GM23248 (cell line): ENCODE measurements around the gene KDM2A. TPM values are rescaled to one million over a fixed set of nuclear protein-coding genes. Genes with fewer than 3 reads are reported as not detected.

Experiments
- DNase-seq: peaks from one replicate; pipeline ENCODE4 v3.0.0-alpha.2; 2015
- H2AFZ ChIP-seq: fragments of 200-600 bp; sonication (generic); 2 replicates; pipeline ENCODE4 v1.6.1; 2016; ENCODE audit warnings: antibody characterized with exemption
- H3F3A ChIP-seq: fragments of 200-600 bp; sonication (generic); 2 replicates; pipeline ENCODE4 v1.6.1; 2016; ENCODE audit warnings: mild to moderate bottlenecking, antibody characterized with exemption, mixed run types; ENCODE audit not compliant: insufficient read depth
- H3K27ac ChIP-seq: fragments of 200-600 bp; sonication (generic); 2 replicates; pipeline ENCODE4 v1.5.1; 2016; ENCODE audit warnings: mild to moderate bottlenecking
- H3K27me3 ChIP-seq: fragments of 200-600 bp; sonication (generic); replicated peaks from 2 replicates; pipeline ENCODE4 v1.6.1; 2016; ENCODE audit warnings: mild to moderate bottlenecking; ENCODE audit not compliant: insufficient read depth
- H3K36me3 ChIP-seq: fragments of 200-600 bp; sonication (generic); 2 replicates; pipeline ENCODE4 v1.6.1; 2016; ENCODE audit warnings: low read depth, mild to moderate bottlenecking
- H3K4me1 ChIP-seq: fragments of 200-600 bp; sonication (generic); 2 replicates; pipeline ENCODE4 v1.6.1; 2016; ENCODE audit warnings: mild to moderate bottlenecking; ENCODE audit not compliant: insufficient read depth
- H3K4me2 ChIP-seq: fragments of 200-600 bp; sonication (generic); one replicate; pipeline ENCODE4 v1.6.1; 2016; ENCODE audit warnings: mild to moderate bottlenecking; ENCODE audit not compliant: unreplicated experiment
- H3K4me3 ChIP-seq: fragments of 200-600 bp; sonication (generic); 2 replicates; pipeline ENCODE4 v1.5.1; 2016; ENCODE audit warnings: mild to moderate bottlenecking
- H3K79me2 ChIP-seq: fragments of 200-600 bp; sonication (generic); 2 replicates; pipeline ENCODE4 v1.6.1; 2016; ENCODE audit warnings: mild to moderate bottlenecking; ENCODE audit not compliant: insufficient read depth
- H3K9ac ChIP-seq: fragments of 200-600 bp; sonication (generic); 2 replicates; pipeline ENCODE4 v1.6.1; 2016; ENCODE audit warnings: mild to moderate bottlenecking
- H3K9me2 ChIP-seq: fragments of 200-600 bp; sonication (generic); 2 replicates; pipeline ENCODE4 v1.6.1; 2016; ENCODE audit warnings: mixed run types, mild to moderate bottlenecking, moderate library complexity; ENCODE audit not compliant: insufficient read depth
- H3K9me3 ChIP-seq: fragments of 200-600 bp; sonication (generic); one replicate; pipeline ENCODE4 v1.6.1; 2017; ENCODE audit warnings: low read depth
- H4K20me1 ChIP-seq: fragments of 200-600 bp; sonication (generic); 2 replicates; pipeline ENCODE4 v1.6.0; 2016; ENCODE audit not compliant: insufficient read depth
- EZH2 ChIP-seq: fragments of 200-600 bp; sonication (generic); IDR thresholded peaks from 2 replicates; pipeline ENCODE4 v1.6.1; 2018; ENCODE audit warnings: antibody characterized with exemption, mild to moderate bottlenecking; ENCODE audit not compliant: insufficient read depth, poor library complexity, severe bottlenecking
- EZH2phosphoT487 ChIP-seq: fragments of 200-600 bp; sonication (generic); IDR thresholded peaks from 2 replicates; pipeline ENCODE4 v1.6.1; 2018; ENCODE audit warnings: antibody characterized with exemption, moderate library complexity, mild to moderate bottlenecking, low read depth; ENCODE audit not compliant: insufficient read depth
- WGBS, 2 experiments: methylation state at CpG; one replicate each; pipeline ENCODE4 v1.1.6; 2015 to 2017; ENCODE audit warnings: low lambda C conversion rate in 2 of 2, low coverage in 1 of 2; ENCODE audit errors: missing lambda C conversion rate in 2 of 2; 5-methylcytosine and 5-hydroxymethylcytosine counted together
- in situ Hi-C: fragments of 300-500 bp; cut with MboI; formaldehyde crosslinking; loops from 2 replicates; pipeline ENCODE4 v1.15.0; 2020
- polyA plus RNA-seq: library from polyadenylated mRNA; unstranded; fragments of >200 nt; fragmentation: Nextera tagmentation; extraction: Ambion mirVana; gene quantifications from 2 replicates; pipeline ENCODE4 v1.2.1, GENCODE V29; 2016
- total RNA-seq: library from RNA; depleted of rRNA; stranded (reverse); fragments of >200 nt; shearing (Covaris generic); gene quantifications from 2 replicates; pipeline ENCODE4 v1.2.3, GENCODE V29; 2014

The KDM2A gene
- total and polyA plus RNA-seq, 2 experiments from 2014 or later: 12.1 to 34.4 TPM

DNA sequence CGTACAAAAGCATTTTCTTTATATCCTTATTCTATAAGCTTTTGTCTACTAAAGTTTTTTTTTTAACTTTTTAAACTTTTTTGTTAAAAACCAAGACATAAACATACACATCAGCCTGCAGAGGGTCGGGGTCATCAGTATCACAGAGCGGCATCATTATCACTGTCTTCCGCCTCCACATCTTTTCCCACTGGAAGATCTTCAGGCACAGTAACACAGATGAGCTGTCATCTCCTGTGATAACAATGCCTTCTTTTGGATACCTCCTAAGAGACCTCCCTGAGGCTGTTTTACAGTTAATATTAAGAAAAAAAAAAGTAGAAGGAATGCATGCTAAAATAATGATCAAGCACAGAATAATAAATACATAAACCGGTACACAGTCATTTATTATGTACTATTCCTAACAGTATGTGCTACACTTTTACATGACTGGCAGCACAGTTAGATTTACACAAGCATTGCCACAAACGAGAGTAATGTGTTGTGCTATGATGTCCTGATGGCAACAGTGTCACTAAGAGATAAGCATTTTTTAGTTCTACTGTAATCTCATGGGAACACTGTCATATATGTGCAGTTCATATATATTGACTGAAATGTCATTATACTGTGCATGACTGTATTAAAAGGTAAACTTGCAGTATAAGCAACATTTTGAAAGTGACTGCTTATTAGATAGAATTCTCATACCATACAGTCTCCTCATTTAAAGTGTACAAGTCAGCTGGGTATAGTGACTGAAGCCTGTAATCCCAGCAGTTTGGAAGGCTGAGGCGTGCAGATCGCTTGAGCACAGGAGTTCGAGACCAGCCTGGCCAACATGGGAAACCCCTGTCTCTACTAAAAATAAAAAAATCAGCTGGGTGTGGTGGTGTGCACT lies 58.6 kb downstream of the KDM2A start:
- peaks cover 9% of the 10 kb centered on the region; the same call in 1 of the 2 replicates for H3F3A ChIP-seq
- H3K9me2 ChIP-seq: no peaks in the 10 kb centered on the region
- H3K4me3 ChIP-seq: no peak overlapping the region
- TF ChIP-seq EZH2: no peak
- no peak for TF ChIP-seq EZH2phosphoT487
- peaks cover 98% of the 10 kb centered on the region for H3K79me2 ChIP-seq
- H3K4me2 ChIP-seq: no peak overlapping the region
- H3K9ac ChIP-seq: no peak overlapping the region
- WGBS, 2 experiments: 93 to 95% methylated on average over 9 of the region's 9 CpGs
- no peak for DNase-seq
- H3K27ac ChIP-seq: no peak overlapping the region
- H3K9me3 ChIP-seq: no peaks in the 10 kb centered on the region
- no peak overlapping the region for H2AFZ ChIP-seq
- peaks cover 15% of the 10 kb centered on the region for H3K36me3 ChIP-seq
- no peaks in the 10 kb centered on the region for H3K27me3 ChIP-seq
- in situ Hi-C loops: no loop called here
- peaks cover 25% of the 10 kb centered on the region for H3K4me1 ChIP-seq
- peaks cover 51% of the 10 kb centered on the region for H4K20me1 ChIP-seq

GRCh38 chr11:67178421-67178820 lies 59.4 kb downstream of the KDM2A start:
- H3K4me2 ChIP-seq: no peak overlapping the region
- H3K36me3 ChIP-seq: peaks cover 23% of the 10 kb centered on the region
- TF ChIP-seq EZH2phosphoT487 (no peak), EZH2 (no peak)
- no peak overlapping the region for H3K27ac ChIP-seq
- H3K9ac ChIP-seq: no peak overlapping the region
- H3K9me2 ChIP-seq: no peaks in the 10 kb centered on the region
- no peaks in the 10 kb centered on the region for H3K27me3 ChIP-seq
- H3K79me2 ChIP-seq: peaks cover 97% of the 10 kb centered on the region
- no peak overlapping the region for H2AFZ ChIP-seq
- peaks cover 25% of the 10 kb centered on the region for H3K4me1 ChIP-seq
- WGBS, 2 experiments: 90 to 95% methylated on average over 1 of the region's 1 CpG
- no peak overlapping the region for H3K4me3 ChIP-seq
- H4K20me1 ChIP-seq: peaks cover 51% of the 10 kb centered on the region
- H3F3A ChIP-seq: peaks cover 9% of the 10 kb centered on the region; the same call in 1 of the 2 replicates
- DNase-seq: peak; percentile 23
- H3K9me3 ChIP-seq: no peaks in the 10 kb centered on the region
- in situ Hi-C loops: no loop called here

- TF ChIP-seq EZH2phosphoT487 (no peak), EZH2 (no peak)
- H3K9ac ChIP-seq: no peak overlapping the region
- H3K27ac ChIP-seq: no peak overlapping the region
- H2AFZ ChIP-seq: no peak overlapping the region
- 64 to 67% methylated on average over 4 of the region's 4 CpGs for WGBS, 2 experiments
- no peak for DNase-seq
- H4K20me1 ChIP-seq: peaks cover 50% of the 10 kb centered on the region
- H3K9me3 ChIP-seq: no peaks in the 10 kb centered on the region
- peaks cover 92% of the 10 kb centered on the region for H3K79me2 ChIP-seq
- no peaks in the 10 kb centered on the region for H3K9me2 ChIP-seq
- peaks cover 9% of the 10 kb centered on the region; the same call in 1 of the 2 replicates for H3F3A ChIP-seq
- H3K4me1 ChIP-seq: peaks cover 25% of the 10 kb centered on the region
- H3K4me3 ChIP-seq: no peak overlapping the region
- H3K36me3 ChIP-seq: peaks cover 26% of the 10 kb centered on the region
- in situ Hi-C loops: no loop called here
- no peaks in the 10 kb centered on the region for H3K27me3 ChIP-seq
- no peak overlapping the region for H3K4me2 ChIP-seq
Measured at GRCh38 chr11:67178878-67179277, 59.8 kb downstream of the KDM2A start.

- Histone ChIP-seq H3K4me2 (no peak overlapping the region), H3K9ac (no peak overlapping the region), H3K36me3 (peaks cover 34% of the 10 kb centered on the region), H3F3A (peaks cover 9% of the 10 kb centered on the region; the same call in 1 of the 2 replicates), H3K9me2 (no peaks in the 10 kb centered on the region), H3K79me2 (peaks cover 81% of the 10 kb centered on the region), H4K20me1 (peaks cover 39% of the 10 kb centered on the region), H3K4me3 (no peak overlapping the region), H3K9me3 (no peaks in the 10 kb centered on the region), H3K27me3 (no peaks in the 10 kb centered on the region), H3K4me1 (peaks cover 14% of the 10 kb centered on the region), H2AFZ (no peak overlapping the region), H3K27ac (no peak overlapping the region)
- in situ Hi-C loops: no loop called here
- WGBS, 2 experiments: 91 to 94% methylated on average over 5 of the region's 5 CpGs
- no peak for DNase-seq
- TF ChIP-seq EZH2 (no peak), EZH2phosphoT487 (no peak)
Measured at GRCh38 chr11:67179892-67180490, 60.9 kb downstream of the KDM2A start.
